HG03565 (cell line): ENCODE results near the gene LIN7B.
A peak's percentile ranks its signal among the peaks of the same experiment; 100 is the strongest.
"Not testable (repeated sequence)": the region's sequence is repeated elsewhere in the genome, so short reads cannot be mapped to it uniquely, and the experiment has no call there.

Source experiments
- ATAC-seq: cut with Tn5 transposase; IDR thresholded peaks from one replicate; pipeline ENCODE4 v1.9.1; 2021; ENCODE audit warnings: mild to moderate bottlenecking, moderate library complexity; ENCODE audit not compliant: unreplicated experiment

The LIN7B gene

DNA sequence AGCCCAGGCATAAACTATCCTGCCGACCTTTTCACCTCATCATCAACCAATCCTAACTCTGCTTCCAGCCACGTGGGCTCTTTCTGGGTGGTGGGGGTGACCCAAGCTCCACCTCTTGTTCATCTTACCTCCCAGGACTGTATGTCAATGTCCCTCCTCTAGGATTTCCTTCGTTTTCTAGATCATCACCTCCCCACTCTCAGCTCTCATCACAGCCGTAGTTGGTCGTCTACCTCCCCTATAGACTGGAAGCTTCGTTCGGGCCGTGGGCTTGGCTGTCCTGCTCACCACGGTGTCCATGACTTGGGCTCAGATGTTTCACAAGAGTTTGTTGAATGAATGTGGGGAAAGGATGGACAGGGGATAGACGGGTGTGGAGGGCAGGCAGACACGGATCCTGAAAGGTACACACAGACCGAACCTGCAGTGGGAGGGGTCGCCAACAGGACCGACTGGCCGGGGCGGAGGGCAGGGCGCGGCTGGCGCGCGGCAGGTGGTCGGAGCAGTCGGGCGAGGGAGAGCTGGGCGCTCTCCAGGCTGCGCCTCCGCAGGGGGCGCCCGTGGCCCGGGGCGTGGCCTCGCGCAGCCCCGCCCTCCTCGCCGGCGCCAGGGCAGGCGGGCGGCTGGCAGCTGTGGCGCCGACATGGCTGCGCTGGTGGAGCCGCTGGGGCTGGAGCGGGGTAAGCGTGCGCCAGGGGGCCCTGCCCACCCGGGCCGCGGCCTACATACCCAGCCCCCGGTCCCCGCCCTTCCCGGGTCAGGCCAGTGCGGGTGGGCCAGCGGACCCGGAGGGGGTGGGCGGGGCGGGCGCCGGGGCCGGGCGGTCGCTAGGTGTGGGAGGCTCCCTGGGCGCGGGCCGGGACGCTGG is at the start of gene LIN7B:
Gene LIN7B (plus strand): TSS at position 609 of the 868 bp plus-strand sequence. CDS start 35 bp downstream, at position 644.
- ATAC-seq, result peak; percentile 34

- ATAC-seq, result no peak
Observed at GRCh38 chr19:49064768-49065611, 49.2 kb upstream of the LIN7B start, which contains the start of gene NTF4. Gene NTF4, minus strand, starts transcription at chr19:49064818. Its CDS starts 2,821 bp downstream, at chr19:49061997.

GRCh38 chr19:49065905-49066512 is 48.2 kb upstream of the LIN7B start:
- no peak for ATAC-seq

DNA sequence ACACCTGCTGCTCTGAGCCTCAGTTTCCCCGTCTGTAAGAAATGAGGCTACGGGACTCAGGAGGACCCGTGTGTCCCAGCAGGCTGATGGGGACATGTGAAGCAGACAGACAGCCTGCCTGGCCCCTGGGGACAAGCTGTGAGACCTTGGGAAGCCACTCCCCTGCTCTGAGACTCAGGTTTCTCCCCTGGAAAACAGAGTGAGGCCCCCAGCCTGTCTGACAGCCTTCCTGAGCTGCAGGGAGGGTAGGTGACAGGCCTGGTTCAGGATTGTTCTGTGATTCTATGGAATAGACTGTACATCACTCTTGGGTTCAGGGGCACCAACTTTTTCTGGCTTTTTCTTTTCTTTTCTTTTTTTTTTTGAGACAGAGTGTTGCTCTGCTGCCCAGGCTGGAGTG is 46.6 kb upstream of the LIN7B start:
- no peak for ATAC-seq

DNA sequence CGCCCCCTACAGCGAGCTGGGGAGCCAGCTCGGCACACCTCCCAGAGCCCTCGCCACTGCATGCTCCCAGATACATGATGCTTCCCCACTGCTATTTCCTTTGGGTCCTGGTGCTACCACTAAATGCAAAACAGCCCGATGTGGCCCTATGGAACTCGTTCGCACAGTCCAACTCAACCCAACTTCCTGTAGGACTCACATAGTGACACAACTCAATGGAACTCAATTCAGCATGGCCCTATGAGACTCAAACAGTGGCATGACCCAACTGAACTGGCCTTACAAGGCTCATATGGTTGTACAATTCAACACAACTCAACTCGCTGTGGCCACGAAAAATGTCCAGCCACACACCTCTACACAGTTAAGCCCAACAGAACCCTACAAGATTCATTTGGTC is 45.1 kb upstream of the LIN7B start:
- ATAC-seq, result no peak

- no peak for ATAC-seq
Observed at GRCh38 chr19:49070416-49070815, 43.8 kb upstream of the LIN7B start.

DNA sequence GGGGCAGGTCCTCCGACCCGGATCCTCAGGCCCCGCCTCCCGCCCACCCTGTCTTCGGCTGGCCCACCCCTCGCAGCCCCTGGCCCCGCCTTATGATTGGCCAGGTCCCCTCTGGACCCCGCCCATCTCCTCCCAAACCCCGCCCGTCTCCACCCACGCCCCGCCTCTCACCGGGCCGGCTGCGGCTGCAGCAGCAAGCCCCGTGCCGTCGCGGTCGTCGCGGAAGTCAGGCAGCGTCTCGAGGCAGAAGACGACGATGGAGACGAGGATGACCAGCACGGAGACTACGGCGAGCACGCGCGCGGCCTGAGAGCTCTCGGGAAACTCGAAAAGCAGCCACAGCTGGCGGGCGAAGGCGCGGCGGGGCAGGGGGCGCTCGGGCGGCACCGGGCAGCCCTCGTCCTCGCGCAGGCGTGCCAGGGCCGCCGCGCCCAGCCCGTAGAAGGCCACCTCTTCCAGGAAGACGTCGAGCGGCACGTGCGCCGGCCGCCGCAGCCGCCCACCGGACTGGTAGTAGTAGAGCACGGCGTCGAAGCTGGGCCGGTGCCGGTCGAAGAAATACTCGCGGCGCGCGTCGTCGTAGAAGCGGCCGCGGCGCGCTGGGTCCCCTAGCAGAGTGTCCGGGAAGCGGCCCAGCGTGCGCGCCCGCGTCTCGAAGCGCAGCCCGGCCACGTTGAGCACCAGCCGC is 42.2 kb upstream of the LIN7B start:
- no peak for ATAC-seq

DNA sequence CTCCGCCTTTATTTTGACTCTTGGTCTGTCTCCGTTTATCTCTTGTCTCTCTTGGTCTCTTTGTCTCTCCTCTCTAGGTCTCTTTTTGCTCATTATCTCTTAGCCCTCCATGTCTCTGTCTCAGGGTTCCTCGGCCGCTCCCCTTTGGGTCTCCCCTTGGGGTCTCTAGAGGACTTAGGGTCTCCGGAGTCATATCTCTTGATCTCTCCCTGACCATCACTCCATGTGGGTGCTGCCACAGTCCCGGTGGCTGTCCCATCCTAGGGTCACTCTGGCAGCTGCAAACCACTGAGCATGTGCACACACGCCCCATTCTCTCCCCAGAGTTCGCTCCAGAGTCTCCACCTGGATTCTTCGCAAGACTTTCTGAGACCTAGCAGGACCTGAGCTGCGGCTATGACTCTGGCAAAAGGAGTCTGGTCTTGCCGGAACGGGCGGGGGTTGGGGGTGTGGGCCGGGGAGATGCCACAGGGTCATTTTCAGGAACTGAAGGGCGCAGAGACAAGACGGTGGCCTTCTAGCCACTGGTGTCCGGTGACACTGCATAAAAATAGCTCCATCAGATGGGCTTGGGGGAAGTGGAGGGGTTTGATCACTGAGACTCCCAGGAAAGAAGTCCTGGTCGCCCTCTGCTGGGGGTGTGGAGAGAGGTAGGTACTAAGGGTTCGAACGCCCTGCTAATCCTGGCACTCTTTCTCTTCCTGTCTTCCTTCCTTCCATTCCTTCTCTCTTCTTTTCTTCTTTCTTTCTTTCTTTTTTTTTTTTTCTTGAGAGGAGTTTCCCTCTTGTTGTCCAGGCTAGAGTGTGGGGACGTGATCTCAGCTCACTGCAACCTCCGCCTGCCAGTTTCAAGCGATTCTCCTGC is 40.4 kb upstream of the LIN7B start:
- no peak for ATAC-seq

GRCh38 chr19:49074869-49075268 is 39.3 kb upstream of the LIN7B start:
- not testable (repeated sequence) for ATAC-seq

DNA sequence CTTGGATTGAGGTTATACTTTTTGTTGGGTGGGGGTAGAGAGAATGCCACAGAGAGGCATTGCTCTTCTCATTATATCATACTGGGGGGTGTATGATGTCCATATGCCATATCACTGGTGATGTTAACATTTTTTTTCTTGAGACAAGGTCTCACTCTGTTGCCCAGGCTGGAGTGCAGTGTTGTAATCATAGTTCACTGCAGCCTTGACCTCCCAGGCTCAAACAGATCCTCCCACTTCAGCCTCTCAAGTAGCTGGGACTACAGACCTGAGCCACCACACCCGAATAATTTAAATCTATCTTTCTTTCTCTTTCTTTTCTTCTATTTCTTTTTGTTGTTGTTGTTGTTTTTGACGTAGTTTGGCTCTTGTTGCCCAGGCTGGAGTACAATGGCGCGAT is 33.8 kb upstream of the LIN7B start:
- no peak for ATAC-seq

- ATAC-seq, result no peak
Observed at GRCh38 chr19:49081273-49081672, 32.9 kb upstream of the LIN7B start.

DNA sequence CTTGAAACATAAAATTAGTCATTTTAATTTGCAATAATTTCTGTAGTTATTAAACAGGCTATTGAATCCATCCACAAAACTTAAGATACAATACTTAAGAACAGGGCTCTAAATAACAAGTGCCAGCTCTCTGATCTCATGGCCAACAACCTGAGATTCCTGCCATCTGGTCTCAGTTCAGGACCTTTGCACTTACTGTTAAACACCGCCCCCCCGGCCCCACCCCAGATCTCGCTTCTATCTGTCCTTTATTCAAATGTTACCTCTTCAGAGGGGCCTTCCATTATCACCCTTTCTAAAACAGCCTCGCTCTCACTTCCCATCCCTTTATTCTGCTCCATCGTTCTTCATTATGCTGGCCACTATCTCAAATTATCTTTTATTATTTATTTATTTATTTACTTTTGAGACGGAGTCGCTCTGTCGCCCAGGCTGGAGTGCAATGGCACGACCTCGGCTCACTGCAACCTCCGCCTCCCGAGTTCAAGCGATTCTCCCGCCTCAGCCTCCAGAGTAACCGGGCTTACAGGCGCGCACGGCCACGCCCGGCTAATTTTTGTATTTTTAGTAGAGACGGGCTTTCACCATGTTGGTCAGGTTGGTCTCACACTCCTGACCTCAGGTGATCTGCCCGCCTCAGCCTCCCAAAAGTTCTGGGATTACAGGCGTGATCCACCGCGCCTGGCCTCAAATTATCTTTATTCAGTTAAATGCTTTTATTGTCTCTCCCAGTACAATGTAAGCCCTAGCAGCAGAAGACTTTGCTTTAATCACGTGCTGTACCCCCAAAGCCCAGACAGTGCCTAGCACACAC is 29.8 kb upstream of the LIN7B start:
- ATAC-seq, result no peak

- peak; percentile 84 for ATAC-seq
Observed at GRCh38 chr19:49085020-49085867, 28.9 kb upstream of the LIN7B start, which contains the start of gene SNRNP70. Gene SNRNP70, plus strand, starts transcription at chr19:49085451. Its CDS starts 964 bp downstream, at chr19:49086415.

DNA sequence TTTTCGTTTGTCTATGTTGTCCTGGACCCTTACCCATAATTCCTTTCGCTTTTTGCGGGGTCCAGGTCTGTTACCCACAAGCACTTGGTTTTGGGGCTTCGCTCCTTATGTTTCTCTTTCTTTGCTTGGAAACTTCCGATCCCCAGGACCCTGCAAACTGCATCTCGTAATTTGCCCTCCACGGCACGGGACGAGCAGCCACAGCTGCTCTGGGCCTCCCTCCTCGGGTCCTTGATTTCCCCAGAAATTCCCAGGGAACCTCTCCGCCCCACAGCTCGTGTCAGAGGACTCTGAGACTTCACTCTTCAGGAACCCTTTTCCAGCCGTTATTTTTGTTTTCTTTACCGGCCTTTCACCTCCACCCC is 28.3 kb upstream of the LIN7B start:
- no peak for ATAC-seq

GRCh38 chr19:49086296-49086695 is 27.9 kb upstream of the LIN7B start:
- ATAC-seq, result no peak

DNA sequence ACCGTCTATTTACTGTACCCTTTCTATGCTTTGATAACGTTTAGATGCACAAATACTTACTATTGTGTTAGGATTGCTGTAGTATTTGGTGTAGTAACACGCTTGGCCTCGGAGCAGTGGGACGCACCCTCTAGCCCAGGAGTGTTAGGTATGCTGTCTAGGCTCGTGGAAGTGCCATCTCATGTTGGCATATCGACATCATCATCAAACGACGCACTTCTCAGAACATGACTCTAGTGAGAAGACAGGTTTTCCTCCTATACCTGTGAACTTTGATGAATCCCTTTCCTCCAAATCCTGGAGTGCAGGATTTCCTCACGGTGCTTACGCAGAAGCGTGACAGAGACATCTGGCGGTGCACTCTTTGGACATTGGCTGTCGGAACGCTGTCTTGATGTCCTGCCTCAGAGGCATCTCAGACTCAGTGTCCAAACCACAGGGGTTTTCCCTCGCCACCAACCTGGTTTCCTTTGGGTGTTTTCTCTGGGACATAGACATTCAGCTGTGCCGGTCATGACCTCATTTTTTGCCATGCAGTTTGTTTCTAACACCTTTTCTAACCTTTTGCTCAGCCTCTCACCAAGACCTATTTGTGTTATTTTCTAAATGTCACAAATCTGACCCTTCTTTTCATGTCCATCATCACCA is 22.7 kb upstream of the LIN7B start:
- no peak for ATAC-seq

- ATAC-seq, result no peak
Observed at GRCh38 chr19:49092686-49093085, 21.5 kb upstream of the LIN7B start.
